Cardiac fibroblast (primary cell): ENCODE measurements around the gene BTBD17.
A peak's percentile ranks its signal among the peaks of the same experiment; 100 is the strongest.

Experiments used
- DNase-seq, 2 donors: peaks; one replicate each; pipeline versions ENCODE4 v3.0.0 to v3.0.0-alpha.2; 2010; ENCODE audit warnings: low read depth in 2 of 2
- H3K4me3 ChIP-seq, 2 donors: replicated peaks in 1 of 2; 1 replicate in 1 of 2; 2 replicates in 1 of 2; pipeline ENCODE4 v1.5.1; 2011; ENCODE audit warnings: low read depth in 2 of 2, low read length in 2 of 2, mild to moderate bottlenecking in 2 of 2, moderate library complexity in 1 of 2
- TF ChIP-seq, protein P1 (sequence below): IDR thresholded peaks from one replicate; pipeline ENCODE4 v1.5.1; 2011; ENCODE audit warnings: low read depth, mild to moderate bottlenecking, low read length, inconsistent platforms

The BTBD17 gene

DNA sequence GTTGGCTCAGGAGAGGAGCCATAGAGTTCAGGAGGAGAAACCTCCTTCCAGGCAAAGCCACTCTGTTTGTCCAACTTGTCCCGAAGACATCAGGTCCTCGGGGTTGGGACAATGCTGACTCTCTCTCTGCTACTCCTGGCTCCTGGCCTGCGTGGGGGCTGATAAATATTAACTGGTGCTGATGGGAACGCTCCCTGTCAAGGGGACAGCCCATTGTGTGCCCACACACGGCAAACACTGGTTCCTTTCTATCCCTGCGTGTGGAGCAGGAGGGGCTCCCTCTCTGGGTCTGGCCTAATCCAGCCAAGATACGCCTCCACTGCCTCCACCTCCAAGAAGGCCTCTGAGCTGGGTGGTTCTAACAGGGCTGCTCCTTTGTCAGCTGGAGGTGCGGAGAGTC lies 31.2 kb downstream of the BTBD17 start:
- TF ChIP-seq, protein P1, sequence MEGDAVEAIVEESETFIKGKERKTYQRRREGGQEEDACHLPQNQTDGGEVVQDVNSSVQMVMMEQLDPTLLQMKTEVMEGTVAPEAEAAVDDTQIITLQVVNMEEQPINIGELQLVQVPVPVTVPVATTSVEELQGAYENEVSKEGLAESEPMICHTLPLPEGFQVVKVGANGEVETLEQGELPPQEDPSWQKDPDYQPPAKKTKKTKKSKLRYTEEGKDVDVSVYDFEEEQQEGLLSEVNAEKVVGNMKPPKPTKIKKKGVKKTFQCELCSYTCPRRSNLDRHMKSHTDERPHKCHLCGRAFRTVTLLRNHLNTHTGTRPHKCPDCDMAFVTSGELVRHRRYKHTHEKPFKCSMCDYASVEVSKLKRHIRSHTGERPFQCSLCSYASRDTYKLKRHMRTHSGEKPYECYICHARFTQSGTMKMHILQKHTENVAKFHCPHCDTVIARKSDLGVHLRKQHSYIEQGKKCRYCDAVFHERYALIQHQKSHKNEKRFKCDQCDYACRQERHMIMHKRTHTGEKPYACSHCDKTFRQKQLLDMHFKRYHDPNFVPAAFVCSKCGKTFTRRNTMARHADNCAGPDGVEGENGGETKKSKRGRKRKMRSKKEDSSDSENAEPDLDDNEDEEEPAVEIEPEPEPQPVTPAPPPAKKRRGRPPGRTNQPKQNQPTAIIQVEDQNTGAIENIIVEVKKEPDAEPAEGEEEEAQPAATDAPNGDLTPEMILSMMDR = no peak
- H3K4me3 ChIP-seq = no peak overlapping the region
- DNase-seq = no peak

DNA sequence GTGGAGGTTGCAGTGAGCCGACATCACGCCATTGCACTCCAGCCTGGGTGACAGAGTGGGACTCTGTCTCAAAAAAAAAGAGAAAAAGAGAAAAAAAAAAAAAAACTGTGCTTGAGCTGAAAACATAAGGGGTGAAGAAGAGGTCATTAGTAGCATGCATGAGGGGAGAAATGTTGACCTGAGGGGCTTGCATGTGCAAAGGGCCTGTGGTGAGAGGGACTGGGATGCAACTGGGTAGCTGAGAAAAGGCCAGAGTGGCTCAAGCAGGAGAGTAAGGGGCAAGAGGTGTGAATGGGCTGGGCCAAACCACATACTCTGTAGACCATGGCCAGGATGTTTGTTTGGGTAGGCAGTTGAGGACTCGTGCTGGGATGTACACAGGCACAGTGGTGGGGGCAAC lies 32.3 kb downstream of the BTBD17 start:
- H3K4me3 ChIP-seq = no peak overlapping the region
- no peak for DNase-seq
- TF ChIP-seq, protein P1 = no peak

DNA sequence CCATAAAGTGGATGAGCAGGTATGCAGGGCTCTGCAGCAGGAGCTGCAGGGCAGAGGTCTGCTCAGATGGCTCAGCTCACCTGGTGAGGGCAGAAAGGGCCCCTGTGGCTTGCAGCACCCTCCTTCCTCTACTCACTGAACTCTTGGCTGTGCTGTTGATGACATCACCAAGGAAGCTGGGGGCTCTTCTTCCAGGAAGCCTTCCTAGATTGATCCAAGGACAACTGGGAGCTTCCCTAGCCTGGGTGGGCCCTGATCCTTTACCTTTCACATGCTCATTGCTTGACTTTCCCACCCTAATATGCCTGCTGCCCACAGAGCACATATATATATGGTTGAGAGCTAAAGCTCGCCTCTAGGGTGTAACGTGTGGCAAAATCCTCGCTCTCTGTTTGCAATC lies 33.2 kb downstream of the BTBD17 start:
- TF ChIP-seq, protein P1 = no peak
- no peak overlapping the region for H3K4me3 ChIP-seq

DNA sequence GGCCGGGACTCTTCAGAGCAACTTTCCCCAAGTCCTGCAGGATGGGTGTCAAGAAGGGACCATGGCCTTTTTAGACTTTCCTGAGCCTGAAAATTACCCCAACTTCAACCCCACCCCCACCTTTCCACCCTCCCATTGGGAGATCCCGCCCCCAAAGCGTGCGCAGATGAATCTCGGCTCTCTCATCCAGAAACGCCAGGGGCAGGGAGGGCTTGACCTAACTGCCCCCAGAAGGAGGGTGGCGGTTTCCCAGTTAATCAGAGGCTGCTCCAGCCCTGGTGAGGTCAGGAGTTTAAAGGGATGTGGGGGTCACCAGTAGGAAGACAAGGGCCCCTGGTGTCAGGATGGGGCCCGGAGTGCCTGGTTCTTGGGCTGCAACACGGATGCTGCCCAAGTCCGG lies 35.2 kb downstream of the BTBD17 start:
- no peak overlapping the region for H3K4me3 ChIP-seq
- TF ChIP-seq, protein P1 = no peak
- DNase-seq = no peak

More for the DNA sequence above, 33.2 kb downstream of the BTBD17 start:
- no peak for DNase-seq

DNA sequence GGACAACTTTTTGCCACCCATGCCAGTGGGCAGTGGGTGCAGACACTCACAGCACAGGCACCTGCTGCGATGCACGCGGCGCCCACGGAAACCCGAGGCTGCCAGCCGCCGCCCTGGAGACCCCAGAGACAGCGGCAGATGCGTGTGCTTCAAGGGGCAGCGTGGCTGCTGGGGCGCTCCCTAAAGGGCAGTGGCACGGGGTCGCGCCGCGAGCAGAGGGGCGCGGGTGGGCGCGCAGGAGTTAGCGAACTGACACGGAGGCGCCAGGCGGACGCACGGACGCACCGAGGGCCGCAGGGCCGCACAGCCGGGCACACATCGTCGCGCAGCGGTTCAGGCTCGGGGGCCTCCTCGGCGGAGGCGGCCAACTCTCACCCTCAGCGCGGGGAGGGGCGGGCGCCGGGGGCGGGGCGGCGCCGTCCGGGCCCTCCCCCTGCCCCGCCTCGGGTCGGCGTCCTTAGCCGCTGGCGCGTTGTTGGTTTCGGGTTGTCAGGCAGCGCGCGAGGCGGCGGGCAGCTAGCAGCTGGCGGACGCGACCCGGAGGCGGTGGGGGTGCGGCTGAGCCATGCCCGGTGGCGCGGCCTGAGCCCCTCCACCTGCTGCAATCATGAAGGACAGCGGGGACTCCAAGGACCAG lies 35.8 kb downstream of the BTBD17 start, which contains the start of gene KIF19:
KIF19 (plus strand) TSS at position 484 of the 637 bp plus-strand sequence; CDS start at position 608, 124 bp downstream.
- TF ChIP-seq, protein P1 = no peak
- DNase-seq = peak in 1 of 2 donors; percentile 5
- no peak within 1 kb of the TSS for H3K4me3 ChIP-seq

DNA sequence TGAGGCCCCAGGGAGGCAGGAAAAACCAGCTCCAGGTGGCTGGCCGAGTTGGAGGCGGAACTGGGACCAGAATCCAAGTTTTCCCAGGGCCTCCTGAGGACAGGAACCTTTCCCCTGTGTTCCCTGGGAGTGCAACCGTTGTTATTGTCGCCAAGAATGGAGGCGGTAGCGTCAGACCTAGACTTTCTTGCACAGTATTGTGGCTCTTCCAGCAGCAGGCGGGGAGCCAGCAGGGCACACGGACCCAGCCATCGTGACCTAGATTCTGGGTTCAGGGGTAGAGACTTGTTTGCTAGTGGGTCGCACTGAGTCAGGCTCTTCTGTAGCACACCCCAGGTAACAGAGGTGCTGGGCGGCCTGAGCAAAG lies 36.3 kb downstream of the BTBD17 start:
- no peak overlapping the region for H3K4me3 ChIP-seq
- no peak for DNase-seq
- TF ChIP-seq, protein P1 = no peak

DNA sequence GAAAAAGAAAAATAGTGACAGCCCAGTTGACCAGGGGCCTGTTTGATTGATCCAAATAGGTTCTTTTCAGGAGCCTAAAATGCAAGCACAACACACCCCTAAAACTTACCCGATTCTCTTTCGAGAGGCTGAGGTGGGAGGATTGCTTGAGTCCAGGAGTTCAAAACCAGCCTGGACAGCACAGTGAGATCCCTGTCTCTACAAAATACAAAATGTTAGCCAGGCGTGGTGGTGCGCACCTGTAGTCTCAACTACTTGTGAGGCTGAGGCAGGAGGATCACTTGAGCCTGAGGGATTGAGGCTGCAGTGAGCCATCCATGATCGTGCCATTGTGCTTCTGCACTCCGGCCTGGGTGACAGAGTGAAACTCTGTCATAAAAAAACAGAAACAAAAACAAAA lies 37.1 kb downstream of the BTBD17 start:
- DNase-seq = no peak
- TF ChIP-seq, protein P1 = no peak
- no peak overlapping the region for H3K4me3 ChIP-seq
